Liver (tissue), 9 donors: ENCODE results near the gene CDH23. TPM values are rescaled to one million over a fixed set of nuclear protein-coding genes. Genes with fewer than 3 reads are reported as not detected.

Experiments used
- DNase-seq: peaks from one replicate; pipeline ENCODE4 v3.0.0-alpha.2; 2017; ENCODE audit warnings: low spot score
- H3K27ac ChIP-seq, 2 donors: one replicate each; pipeline ENCODE4 v1.7.0; 2013; ENCODE audit warnings: inconsistent platforms in 2 of 2, low read length in 2 of 2, control low read depth in 1 of 2, low read depth in 1 of 2, mild to moderate bottlenecking in 1 of 2
- H3K27me3 ChIP-seq, 4 donors: one replicate each; pipeline versions ENCODE4 v1.6.1 to v1.7.0; 2013; ENCODE audit warnings: low read length in 3 of 4, inconsistent platforms in 1 of 4, mild to moderate bottlenecking in 1 of 4, moderate library complexity in 1 of 4; ENCODE audit not compliant: control insufficient read depth in 4 of 4, insufficient read depth in 4 of 4
- H3K36me3 ChIP-seq, 4 donors: one replicate each; pipeline versions ENCODE4 v1.6.1 to v1.7.0; 2013; ENCODE audit warnings: low read length in 3 of 4, mild to moderate bottlenecking in 3 of 4, low read depth in 1 of 4, moderate library complexity in 1 of 4; ENCODE audit not compliant: control insufficient read depth in 4 of 4, insufficient read depth in 3 of 4
- H3K4me1 ChIP-seq, 4 donors: one replicate each; pipeline versions ENCODE4 v1.6.1 to v1.7.0; 2013; ENCODE audit warnings: low read length in 3 of 4, mild to moderate bottlenecking in 3 of 4, moderate library complexity in 1 of 4; ENCODE audit not compliant: control insufficient read depth in 4 of 4, insufficient read depth in 4 of 4
- H3K4me3 ChIP-seq, 3 donors: one replicate each; pipeline versions ENCODE4 v1.6.1 to v1.7.0; 2013; ENCODE audit warnings: low read length in 3 of 3, control low read depth in 1 of 3, low read depth in 1 of 3, mild to moderate bottlenecking in 1 of 3
- H3K9ac ChIP-seq, 2 donors: one replicate each; pipeline ENCODE4 v1.7.0; 2013; ENCODE audit warnings: low read length in 2 of 2, mild to moderate bottlenecking in 2 of 2, moderate library complexity in 2 of 2, control low read depth in 1 of 2, low read depth in 1 of 2
- H3K9me3 ChIP-seq, 4 donors: one replicate each; pipeline versions ENCODE4 v1.6.1 to v1.7.0; 2013; ENCODE audit warnings: low read length in 3 of 4; ENCODE audit not compliant: control insufficient read depth in 4 of 4
- ATF3 ChIP-seq: IDR thresholded peaks from 2 replicates; pipeline ENCODE4 v1.6.1; 2016; ENCODE audit warnings: antibody characterized with exemption
- CTCF ChIP-seq: fragments of 150-350 bp; IDR thresholded peaks from 2 replicates; pipeline ENCODE4 v1.5.1; 2017; ENCODE audit warnings: improper control_type of control experiment, low read depth, low read length; ENCODE audit not compliant: missing input control
- HNF4A ChIP-seq, 2 donors: conservative IDR thresholded peaks; 2 replicates each; pipeline ENCODE4 v1.6.1; 2016; ENCODE audit warnings: antibody characterized with exemption in 2 of 2, mild to moderate bottlenecking in 2 of 2
- HNF4G ChIP-seq: IDR thresholded peaks from 2 replicates; pipeline ENCODE4 v1.6.1; 2016; ENCODE audit warnings: antibody characterized with exemption
- NR2F2 ChIP-seq: IDR thresholded peaks from 2 replicates; pipeline ENCODE4 v1.6.1; 2016; ENCODE audit warnings: antibody characterized with exemption
- RAD21 ChIP-seq, 2 donors: IDR thresholded peaks; 2 replicates each; pipeline ENCODE4 v1.6.1; 2016; ENCODE audit warnings: antibody characterized with exemption in 2 of 2, mild to moderate bottlenecking in 2 of 2
- REST ChIP-seq: IDR thresholded peaks from 2 replicates; pipeline ENCODE4 v1.6.1; 2016; ENCODE audit warnings: antibody characterized with exemption, mild to moderate bottlenecking
- SP1 ChIP-seq: IDR thresholded peaks from 2 replicates; pipeline ENCODE4 v1.6.1; 2018; ENCODE audit warnings: antibody characterized with exemption, mild to moderate bottlenecking
- YY1 ChIP-seq: IDR thresholded peaks from 2 replicates; pipeline ENCODE4 v1.6.1; 2016; ENCODE audit warnings: antibody characterized with exemption, mild to moderate bottlenecking
- WGBS: extraction: QIAGEN DNeasy Blood & Tissue Kit; methylation state at CpG from one replicate; pipeline ENCODE4 v1.1.7; 2013; 5-methylcytosine and 5-hydroxymethylcytosine counted together
- polyA plus RNA-seq, 2 donors: library from polyadenylated mRNA; stranded (reverse) in 1 of 2; unstranded in 1 of 2; fragments of 200-250 nt in 1 of 2; fragments of >200 nt in 1 of 2; fragmentation: Nextera tagmentation in 1 of 2; extraction: Ambion mirVana in 1 of 2; gene quantifications; one replicate each; pipeline versions ENCODE4 v1.2.1 to v1.2.3, GENCODE V29; 2013 to 2015
- total RNA-seq, 2 donors: library from RNA; depleted of rRNA; stranded (reverse); fragments of >200 nt; gene quantifications; one replicate each; pipeline ENCODE4 v1.2.3, GENCODE V29; 2014
- donor health status: healthy.
- donor health status: healthy.
- donor health status: healthy.
- donor health status: healthy.
- donor health status: healthy.

The CDH23 gene
- total and polyA plus RNA-seq, 4 donors: 1.5 to 4.7 (median 3.4) TPM

GRCh38 chr10:71704816-71705215 is 308.1 kb downstream of the CDH23 start:
- Histone ChIP-seq H3K4me1 (peaks cover 0 to 7% (median 0%) of the 10 kb centered on the region in 4 donors), H3K36me3 (no peaks in the 10 kb centered on the region), H3K4me3 (no peak overlapping the region), H3K27ac (no peak overlapping the region), H3K9ac (no peak overlapping the region), H3K27me3 (no peaks in the 10 kb centered on the region), H3K9me3 (no peaks in the 10 kb centered on the region)
- TF ChIP-seq YY1 (no peak), CTCF (no peak), REST (no peak), NR2F2 (no peak), ATF3 (no peak), HNF4G (no peak), RAD21 (IDR thresholded peaks at IDR 0.05) (no peak), SP1 (no peak)
- 97% methylated on average over 18 of the region's 18 CpGs for WGBS
- DNase-seq: no peak

GRCh38 chr10:71705582-71705981 is 308.9 kb downstream of the CDH23 start:
- Histone ChIP-seq H3K27me3 (no peaks in the 10 kb centered on the region), H3K36me3 (no peaks in the 10 kb centered on the region), H3K27ac (no peak overlapping the region), H3K4me1 (peaks cover 0 to 7% (median 0%) of the 10 kb centered on the region in 4 donors), H3K9ac (no peak overlapping the region), H3K9me3 (no peaks in the 10 kb centered on the region), H3K4me3 (no peak overlapping the region)
- TF ChIP-seq CTCF (peak; percentile 7), HNF4A (conservative IDR thresholded peaks at IDR 0.05) (no peak), RAD21 (IDR thresholded peaks at IDR 0.05) (peak; percentile 10 to 34)
- 86% methylated on average over 2 of the region's 2 CpGs for WGBS
- DNase-seq: no peak
